HG03558 (cell line): Measurements from ENCODE around the gene MCU.

Experiments used
- ATAC-seq: cut with Tn5 transposase; IDR thresholded peaks from one replicate; pipeline ENCODE4 v1.9.1; 2021; ENCODE audit warnings: moderate number of reproducible peaks; ENCODE audit not compliant: unreplicated experiment; ENCODE audit errors: extremely low read depth

Gene MCU

DNA sequence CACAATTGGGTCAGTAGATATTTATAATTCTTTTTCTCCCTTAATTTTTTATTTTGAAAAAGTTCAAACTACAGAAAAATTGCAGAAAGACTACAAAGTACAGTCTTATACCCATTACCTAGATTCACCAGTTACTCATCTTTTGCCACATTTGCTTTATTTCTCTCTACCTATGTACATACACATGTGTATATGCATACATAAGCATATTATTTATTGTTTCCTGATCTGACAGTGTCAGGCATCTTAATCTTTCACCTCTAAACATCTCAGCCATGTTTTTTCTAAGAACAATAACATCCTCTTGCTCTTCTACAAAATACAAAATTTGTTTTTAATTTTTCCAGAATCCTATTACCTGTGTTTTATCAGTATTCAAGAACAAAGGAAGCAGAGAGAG, 133.2 kb downstream of the MCU start:
- ATAC-seq: no peak

DNA sequence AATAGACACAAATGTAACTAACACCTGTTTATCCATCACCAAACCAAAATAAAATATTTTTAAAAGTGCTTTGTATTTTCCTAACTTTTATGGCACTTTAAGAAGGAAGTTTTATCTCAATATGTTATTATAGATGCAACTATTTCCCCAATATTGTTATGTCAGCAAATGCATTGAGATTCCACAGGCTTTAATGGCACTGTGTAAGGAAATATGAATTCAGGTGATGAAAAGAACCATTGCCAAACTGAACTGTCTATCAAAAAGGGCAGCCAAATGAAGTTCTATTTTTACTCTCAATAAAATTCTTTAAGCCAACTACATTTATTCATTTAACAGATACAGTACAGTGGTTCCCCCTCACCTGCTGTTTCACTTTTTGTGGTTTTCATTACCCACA, 134.4 kb downstream of the MCU start:
- ATAC-seq: no peak

DNA sequence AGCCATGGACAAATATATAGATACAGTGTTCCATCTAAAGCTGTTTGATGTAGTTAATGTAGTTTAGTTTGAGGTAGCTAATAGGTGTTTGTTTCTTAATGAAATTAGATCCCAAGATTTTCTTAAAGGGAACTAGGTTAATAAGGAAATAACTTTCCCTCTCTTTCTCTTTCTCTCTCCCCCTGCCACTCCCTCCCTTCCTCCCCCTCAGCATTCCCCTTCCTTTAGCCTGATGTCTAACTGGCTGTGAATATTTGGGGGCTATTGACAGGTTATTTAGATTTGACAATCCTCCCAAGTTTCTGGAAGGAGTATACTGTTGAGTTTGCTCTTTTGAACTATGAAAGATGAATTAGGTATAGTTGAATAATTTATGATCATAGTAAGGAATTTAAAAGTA, 136.4 kb downstream of the MCU start:
- no peak for ATAC-seq

DNA sequence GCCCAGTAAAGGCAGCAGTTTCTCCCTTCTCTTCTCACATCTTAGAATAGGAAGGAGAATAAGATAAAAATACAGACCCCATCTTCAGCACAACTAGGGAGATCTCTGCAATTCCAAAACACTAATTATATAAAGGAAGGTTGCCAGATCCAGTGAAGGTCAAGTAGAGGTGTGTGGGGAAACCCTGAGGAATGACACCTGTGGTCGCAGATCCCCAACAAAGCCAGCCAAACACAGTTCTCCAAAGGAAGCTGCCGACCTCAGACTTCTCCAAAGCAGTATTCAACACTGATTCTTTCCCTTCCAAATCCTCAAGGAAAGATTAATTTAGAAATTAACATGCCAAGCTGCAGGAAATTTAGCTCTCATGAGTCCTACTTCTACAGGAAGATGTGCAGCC, 138.7 kb downstream of the MCU start:
- no peak for ATAC-seq

DNA sequence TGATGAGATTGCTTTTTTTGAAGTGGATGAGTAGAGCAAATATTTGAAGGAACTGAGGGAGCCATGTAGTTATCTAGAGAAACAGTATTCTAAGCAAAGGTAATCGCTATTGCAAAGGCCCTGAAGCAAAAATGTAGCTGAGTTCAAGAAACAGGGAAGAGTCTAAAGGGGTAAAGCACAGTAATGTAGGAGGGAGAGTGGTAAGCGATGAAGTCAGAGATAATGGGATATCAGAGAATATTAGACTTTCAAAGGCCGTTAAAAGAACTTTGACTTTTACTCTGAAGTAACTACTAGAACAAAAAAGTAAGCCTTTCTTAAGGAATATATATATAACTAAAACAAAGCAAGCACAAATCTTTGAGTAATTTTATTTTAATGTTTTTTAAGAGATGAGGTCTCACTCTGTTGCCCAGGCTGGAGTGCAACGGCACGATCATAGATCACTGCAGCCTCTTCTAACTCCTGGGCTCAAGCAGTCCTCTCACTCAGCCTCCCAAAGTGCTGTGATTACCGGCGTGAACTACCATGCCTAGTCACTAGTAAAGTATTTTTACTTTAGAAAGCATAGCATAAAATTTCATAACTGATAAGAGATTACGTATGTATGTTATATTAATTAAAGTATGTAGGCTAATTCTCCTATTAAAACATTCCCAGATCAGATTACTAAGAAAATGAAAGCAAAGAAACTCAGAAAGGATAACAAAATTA, 139.9 kb downstream of the MCU start:
- ATAC-seq: no peak

DNA sequence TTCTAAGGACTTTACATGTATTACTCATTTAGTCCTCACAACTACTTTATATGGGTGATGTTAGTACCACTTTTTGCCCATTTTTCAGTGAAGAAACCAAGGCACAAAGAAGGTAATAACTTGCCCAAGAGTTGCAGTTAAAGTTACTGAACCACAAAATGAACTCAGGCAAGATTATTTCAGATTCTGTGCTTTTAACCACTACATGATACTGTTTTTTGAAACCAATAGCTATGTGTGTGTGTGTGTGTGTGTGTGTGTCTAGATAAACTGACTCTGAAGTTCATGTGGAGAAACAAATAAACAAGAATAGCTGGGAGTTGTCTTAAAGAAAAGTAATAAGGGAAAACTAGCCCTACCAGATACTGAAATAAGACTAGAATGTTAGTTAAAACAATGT, 140.8 kb downstream of the MCU start:
- no peak for ATAC-seq

DNA sequence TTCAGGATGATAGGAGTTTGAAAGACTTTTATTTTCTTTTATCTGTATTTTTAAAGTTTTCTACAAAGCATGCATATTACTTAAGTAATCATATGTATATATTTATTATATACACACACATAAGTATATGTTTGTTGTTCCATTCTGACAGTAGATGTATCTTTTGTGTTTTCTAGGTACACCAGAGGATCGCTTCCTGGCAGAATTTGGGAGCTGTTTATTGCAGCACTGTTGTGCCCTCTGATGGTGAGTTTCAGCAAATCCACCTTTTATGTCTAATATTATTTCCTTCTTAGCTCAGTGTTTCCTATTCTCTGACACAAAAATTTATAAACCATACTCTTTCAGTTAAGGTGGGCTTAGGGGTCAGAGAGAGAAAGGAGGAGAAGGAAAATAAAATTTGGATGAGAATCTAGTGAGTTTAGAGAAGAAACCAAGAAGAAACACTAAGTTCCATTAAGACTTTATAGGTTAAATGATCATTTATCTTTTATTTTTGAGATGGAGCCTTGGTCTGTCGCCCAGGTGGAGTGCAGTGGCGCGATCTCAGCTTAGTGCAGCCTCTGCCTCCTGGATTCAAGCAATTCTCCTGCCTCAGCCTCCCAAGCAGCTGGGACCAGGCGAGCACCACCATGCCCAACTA, 142.4 kb downstream of the MCU start:
- no peak for ATAC-seq

DNA sequence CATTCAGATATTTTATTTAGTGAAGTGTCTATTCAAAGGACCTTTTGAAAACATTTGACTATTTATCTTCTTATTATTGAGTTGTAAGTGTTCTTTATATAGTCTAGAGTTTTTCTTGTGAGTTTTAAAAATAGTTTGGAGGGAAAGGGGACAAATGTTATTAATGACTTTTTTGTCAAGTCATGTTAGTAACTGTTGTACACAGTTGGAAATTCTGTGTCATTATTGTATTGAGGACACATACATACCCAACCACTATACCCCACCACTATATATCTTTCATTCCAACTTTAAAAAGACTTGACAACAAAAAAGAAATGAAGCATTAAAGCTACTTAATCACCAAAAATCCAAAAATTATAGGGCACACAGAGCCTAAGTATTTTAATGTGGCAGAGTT, 148.4 kb downstream of the MCU start:
- ATAC-seq: no peak

DNA sequence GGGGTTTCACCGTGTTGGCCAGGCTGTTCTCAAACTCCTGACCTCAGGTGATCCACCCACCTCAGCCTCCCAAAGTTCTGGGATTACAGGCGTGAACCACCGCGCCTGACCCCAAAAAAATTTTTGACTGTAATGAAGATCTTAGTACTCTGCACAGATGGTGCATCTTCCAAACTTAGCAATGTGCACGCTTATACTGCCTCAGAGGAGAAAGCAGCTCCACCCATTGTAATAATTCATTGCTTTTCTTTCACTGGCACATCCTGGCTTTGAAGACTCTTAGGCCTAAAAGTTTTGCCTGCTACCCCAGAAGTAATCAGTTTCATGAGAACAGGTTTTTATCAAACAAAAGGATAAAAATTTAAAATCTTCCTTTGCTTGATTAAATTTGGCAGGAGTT, 149.5 kb downstream of the MCU start:
- no peak for ATAC-seq

DNA sequence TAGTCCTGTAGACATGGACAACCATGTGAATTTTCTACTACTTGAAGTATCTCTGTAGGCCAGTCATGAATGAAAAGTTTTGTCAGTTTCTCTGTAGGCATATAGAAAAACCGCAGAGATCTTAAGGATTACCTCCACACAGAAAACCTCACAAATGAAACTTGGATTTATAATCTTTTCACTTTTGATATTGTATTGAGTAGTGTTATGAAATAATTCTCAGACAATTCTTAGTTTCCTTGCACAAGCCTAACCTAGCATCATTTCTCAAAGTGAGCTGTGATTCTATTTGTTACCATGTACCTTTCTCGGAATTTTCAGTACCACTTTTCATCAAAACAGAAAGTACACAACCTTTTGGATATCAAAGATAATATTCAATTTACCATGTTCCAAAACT, 150.2 kb downstream of the MCU start:
- ATAC-seq: no peak

DNA sequence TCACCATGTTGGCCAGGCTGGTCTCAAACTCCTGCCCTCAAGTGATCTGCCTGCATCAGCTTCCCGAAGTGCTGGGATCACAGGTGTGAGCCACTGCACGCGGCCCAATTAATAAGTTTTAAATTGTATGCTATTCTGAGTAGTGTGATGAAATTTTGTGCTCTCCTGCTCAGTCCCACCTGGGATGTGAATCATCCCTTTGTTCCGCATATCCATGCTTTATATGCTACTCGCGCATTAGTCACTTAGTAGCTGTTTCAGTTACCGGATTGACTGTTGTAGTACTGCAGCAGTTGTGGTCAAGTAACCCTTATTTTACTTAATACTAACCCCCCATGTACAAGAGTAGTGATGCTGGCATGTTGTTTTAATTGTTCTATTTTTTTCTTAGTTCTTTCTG, 154.3 kb downstream of the MCU start:
- no peak for ATAC-seq

DNA sequence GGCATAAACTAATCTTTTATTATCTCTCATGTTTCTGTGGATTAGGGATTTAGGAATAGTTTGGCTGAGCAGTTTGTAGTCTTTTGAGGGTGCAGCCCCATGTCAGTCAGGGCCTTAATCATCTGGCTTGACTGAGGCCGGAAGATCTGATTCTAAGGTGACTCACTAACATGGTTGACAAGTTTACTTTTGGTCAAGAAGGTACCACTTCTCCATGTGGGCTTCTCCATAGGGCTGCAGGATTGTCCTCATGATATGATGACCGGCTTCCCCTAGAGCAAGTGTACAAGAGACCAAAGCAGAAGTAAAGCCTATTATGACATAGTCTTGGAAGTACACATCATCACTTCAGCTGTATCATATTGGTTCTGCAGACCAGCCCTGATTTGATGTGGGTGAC, 155.7 kb downstream of the MCU start:
- no peak for ATAC-seq

DNA sequence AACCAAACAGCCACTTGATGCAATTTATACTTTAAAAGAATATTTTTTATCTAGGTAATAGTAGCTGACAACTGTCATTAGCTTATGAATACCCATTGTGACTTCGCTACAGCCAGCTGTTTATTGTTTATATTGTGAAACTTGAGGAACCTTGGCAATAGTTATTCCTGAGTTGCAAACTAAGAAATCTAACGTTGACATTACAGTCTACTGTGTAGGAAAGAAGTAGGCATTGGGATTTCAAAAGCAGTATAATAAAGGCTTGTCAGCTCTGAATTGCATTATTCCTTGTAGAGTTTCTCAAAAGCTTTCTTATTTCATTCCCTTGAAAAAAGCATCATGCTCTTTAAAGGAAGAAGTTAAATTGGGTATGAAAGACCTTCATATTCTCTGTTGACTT, 158.9 kb downstream of the MCU start:
- no peak for ATAC-seq

DNA sequence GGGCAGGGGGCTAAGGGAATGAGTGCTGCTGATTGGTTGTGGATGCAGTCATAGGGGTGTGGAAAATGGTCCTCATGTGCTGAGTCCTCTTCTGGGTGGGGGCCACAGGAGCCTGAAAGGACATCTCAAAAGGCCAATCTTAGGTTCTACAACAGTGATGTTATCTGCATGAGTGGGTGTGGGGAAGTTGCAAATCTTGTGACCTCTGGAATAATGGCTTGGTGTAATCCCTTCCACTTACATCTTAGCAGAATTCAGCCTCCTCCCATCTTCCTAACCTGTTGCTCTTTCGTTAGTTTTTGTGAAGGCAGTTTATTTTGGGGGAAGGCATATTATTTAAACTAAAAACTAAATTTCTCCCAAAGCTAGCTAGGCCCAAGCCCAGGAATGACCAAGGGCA, 159.6 kb downstream of the MCU start:
- ATAC-seq: no peak

DNA sequence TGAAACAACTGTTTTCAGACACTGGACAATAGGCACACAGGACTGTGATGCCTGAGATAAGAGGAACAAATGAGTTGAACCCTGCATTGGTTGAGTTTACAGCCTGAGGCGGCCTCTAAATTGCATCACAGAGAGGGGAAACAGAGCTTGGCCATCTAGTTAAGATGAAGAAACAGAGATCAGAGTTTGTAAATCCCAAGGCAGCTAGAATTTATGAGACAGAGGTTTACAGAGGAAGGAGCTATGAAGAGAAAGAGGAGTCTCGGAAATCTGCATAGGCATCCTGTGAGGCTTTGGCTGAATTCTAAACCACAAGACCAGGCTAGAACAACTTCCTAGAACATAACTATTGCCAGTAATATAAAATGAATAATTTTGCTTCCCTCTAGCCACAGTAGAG, 160.6 kb downstream of the MCU start:
- no peak for ATAC-seq

DNA sequence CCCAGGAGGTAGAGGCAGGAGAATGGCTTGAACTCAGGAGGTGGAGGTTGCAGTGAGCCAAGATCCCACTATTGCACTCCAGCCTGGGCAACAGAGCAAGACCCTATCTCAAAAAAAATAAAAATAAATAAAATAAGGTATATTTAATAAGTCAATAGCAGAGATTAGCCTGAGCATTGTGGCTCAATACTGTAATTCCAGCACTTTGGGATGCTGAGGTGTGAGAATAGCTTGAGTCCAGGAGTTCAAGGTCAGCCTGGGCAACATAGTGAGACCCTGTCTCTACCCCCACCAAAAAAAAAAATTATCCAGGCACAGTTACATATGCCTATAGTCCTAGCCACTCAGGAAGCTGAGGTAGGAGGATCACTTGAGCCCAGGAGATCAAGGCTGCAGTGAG, 163.2 kb downstream of the MCU start:
- ATAC-seq: no peak

DNA sequence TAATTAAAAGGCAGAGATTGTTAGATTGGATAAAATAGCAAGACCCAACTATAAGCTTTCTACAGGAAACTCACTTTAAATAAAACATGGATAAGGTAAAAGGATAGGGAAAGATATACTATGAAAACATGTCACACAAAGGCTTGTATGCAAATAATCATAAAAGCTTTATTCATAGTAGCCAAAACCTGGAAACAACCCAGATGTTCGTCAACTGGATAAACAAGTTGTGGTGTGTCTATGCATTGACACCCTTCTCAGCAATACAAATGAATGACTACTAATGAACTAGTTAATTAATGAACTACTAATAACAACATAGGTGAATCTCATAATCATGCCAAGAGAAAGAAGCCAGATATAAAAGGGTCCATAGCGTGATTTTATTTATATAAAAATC, 163.8 kb downstream of the MCU start:
- ATAC-seq: no peak

DNA sequence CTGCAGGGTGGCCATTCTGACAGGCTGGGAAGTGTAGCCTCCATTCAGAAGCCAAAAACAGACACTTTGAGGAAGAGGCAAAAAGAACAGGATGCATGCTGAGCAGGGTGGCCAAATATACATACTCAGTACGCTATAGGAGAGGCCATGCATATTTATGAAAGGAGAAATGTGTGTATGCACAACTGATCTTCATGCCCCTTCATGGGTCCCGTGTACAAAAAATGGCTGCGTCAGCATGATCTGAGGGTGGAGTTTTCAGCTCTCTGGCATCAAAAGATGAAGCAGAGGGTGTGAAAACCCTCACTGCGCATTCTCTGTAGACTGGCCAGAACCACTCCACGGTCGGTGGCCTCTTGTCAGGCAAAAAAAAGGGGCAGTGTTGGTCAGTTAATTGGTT, 166.1 kb downstream of the MCU start:
- no peak for ATAC-seq

DNA sequence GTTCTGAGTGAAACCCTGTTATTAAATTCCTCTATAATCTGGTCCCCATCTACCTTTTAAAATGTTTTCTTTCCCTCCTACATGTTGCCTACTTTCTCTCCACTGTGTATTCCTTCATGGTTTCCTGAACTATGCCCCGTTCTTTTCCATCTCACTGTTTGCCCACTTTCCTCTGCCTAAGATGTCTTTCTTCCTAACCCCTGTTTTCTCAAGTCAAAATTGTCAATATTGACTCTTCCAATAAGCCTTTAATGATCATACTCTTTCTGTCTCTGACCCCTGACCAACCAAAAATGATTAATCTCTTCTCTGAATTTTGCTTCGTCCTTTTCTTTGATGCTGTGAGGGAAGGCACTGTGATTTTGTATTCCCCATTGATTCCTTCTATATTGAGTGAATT, 171.0 kb downstream of the MCU start:
- no peak for ATAC-seq

DNA sequence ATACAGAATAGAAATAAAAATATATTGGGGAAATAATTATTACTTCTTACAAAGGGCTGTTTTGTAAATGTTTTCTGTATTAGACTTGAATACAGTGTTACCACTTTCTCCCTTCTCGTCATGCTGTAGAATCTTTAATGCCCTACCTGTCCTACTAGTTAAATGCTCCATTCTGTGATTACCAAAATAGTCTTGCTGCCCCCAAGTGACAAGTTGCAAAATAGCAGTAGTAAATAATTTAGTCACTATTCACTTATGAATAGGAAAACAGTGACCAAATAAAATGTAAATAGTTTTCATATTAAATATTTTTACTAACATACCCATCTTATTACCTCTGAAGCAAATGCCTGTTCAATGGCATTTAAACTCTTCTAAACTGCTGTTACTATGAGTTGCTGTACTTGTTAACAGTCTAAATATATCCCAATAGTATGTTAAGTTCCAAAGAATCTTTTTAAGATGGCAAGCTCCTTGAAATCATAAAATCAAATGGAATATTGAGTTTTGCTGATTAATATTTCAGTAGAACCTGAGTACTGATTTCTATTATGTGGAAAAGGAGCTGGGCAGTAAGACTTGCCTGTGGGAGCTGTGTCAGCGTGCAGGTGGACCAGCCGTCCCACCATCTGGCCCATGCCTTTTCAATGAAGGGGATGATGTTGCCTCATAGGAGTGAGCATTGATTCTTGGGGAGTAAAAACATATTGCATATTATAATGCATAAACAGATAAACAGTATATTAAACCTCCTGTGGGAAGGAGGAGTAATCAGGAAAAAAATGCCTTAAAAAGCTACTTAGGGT, 183.5 kb downstream of the MCU start:
- ATAC-seq: no peak

DNA sequence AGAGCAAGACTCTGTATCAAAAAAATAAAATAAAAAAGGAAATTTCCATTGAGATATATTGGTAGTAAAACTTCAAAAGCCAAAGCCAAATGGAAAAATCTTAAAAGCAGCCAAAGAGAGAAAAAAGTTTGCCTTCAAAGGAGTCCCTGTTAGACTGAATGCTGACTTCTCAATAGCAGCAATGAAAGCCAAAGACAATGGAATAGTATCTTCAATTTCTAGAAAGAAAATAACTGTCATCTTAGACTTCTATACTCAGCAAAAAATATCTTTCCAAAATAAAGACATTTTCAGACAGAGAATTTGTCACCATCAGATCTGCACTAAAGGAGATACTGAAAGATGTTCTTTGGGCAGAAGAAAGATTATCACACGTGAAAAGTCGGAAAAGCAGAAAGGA, 187.3 kb downstream of the MCU start:
- no peak for ATAC-seq

DNA sequence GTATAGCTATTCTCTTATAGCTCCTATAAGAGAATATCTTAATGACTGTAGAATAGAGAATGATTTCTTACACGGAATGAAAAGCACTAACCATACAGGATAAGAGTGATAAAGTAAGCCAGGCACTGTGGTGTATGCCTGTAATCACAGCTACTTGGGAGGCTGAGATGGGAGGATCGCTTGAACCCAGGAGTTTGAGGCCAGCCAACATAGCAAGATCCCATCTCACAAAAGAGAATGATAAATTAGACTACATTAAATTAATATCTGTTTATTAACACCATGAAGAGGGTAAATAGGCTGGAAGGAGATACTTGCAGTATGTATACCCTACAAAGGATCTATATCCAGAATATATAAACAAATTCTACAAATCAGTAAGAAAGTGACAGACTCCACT, 189.3 kb downstream of the MCU start:
- ATAC-seq: no peak
